Heart right ventricle (tissue), 16 donors: ENCODE data around the gene GFY. TPM values are rescaled to one million over a fixed set of nuclear protein-coding genes. Genes with fewer than 3 reads are reported as not detected.

ENCODE experiments used
- ATAC-seq, 8 donors: fragments of 200-7000 bp; cut with Tn5 transposase; one replicate each; pipeline ENCODE4 v1.9.1; 2020; ENCODE audit warnings: mild to moderate bottlenecking in 8 of 8, moderate library complexity in 8 of 8, moderate number of reproducible peaks in 1 of 8
- DNase-seq, 2 donors: peaks; one replicate each; pipeline ENCODE4 v3.0.0-alpha.2; 2020
- H3K27ac ChIP-seq, 10 donors: fragments of 200-600 bp; sonication (generic) in 2 of 10; one replicate each; pipeline versions ENCODE4 v1.5.0 to v1.8.0; 2020 to 2022; ENCODE audit warnings: mild to moderate bottlenecking in 3 of 10
- H3K27me3 ChIP-seq, 7 donors: fragments of 200-600 bp; one replicate each; pipeline ENCODE4 v1.8.0; 2021 to 2022; ENCODE audit warnings: mild to moderate bottlenecking in 2 of 7
- H3K36me3 ChIP-seq, 9 donors: fragments of 200-600 bp; sonication (generic) in 1 of 9; one replicate each; pipeline versions ENCODE4 v1.5.0 to v1.8.0; 2020 to 2022; ENCODE audit warnings: mild to moderate bottlenecking in 2 of 9
- H3K4me1 ChIP-seq, 9 donors: fragments of 200-600 bp; sonication (generic) in 1 of 9; one replicate each; pipeline versions ENCODE4 v1.5.0 to v1.8.0; 2020 to 2022; ENCODE audit warnings: mild to moderate bottlenecking in 4 of 9
- H3K4me3 ChIP-seq, 10 donors: fragments of 200-600 bp; sonication (generic) in 2 of 10; one replicate each; pipeline versions ENCODE4 v1.5.0 to v1.8.0; 2020 to 2022; ENCODE audit warnings: mild to moderate bottlenecking in 7 of 10, moderate library complexity in 2 of 10
- H3K9me3 ChIP-seq, 11 donors: fragments of 200-600 bp in 10 of 11; sonication (generic) in 2 of 11; one replicate each; pipeline versions ENCODE4 v1.5.0 to v1.8.0; 2013 to 2022; ENCODE audit warnings: mild to moderate bottlenecking in 2 of 11, control low read depth in 1 of 11, moderate library complexity in 1 of 11
- WGBS, 2 donors: extraction: QIAGEN DNeasy Blood & Tissue Kit; methylation state at CpG; one replicate each; pipeline ENCODE4 v1.1.7; 2013; ENCODE audit warnings: inconsistent platforms in 1 of 2; 5-methylcytosine and 5-hydroxymethylcytosine counted together
- intact Hi-C, 10 donors: fragments of 100-400 bp; cut with DNase I; formaldehyde crosslinking; loops; one replicate each; pipeline versions ENCODE4 v1.11.1 to v1.14.2; 2022
- polyA plus RNA-seq, 2 donors: library from polyadenylated mRNA; stranded (reverse); fragments of 200-250 nt; gene quantifications; one replicate each; pipeline ENCODE4 v1.2.3, GENCODE V29; 2013
- total RNA-seq, 10 donors: library from RNA; stranded (reverse); fragmentation: NEBNext Ultra II Directional in 3 of 10; extraction: Animal tissue kit (Norgen Biotek cat#: 25700) in 3 of 10; gene quantifications; one replicate each; pipeline versions ENCODE4 v1.2.1 to v1.2.4, GENCODE V29; 2021 to 2023
- TF ChIP-seq, protein P1 (sequence below), 9 donors: fragments of 200-600 bp; sonication (generic) in 2 of 9; IDR thresholded peaks; one replicate each; pipeline versions ENCODE4 v1.5.0 to v1.8.0; 2021 to 2022; ENCODE audit warnings: antibody characterized with exemption in 9 of 9, mild to moderate bottlenecking in 5 of 9, moderate library complexity in 1 of 9
- donor health status: Arrhythmogenic right ventricular cardiomyopathy.
- donor health status: ischemic (EF 13 %, LVEDD 7.1; RV severe dilation, severe dysfunction).
- donor health status: healthy with polysubstance abuse.
- donor health status: DM: no; HTN: yes; CAD: no.
- donor health status: DM: no; HTN: no; CAD: no.
- donor health status: ischemic (EF 25% LVEDD 6.9; RV normal size, moderate dysfunction).
- donor health status: ischemic (EF 25% LVEDD 5.7; RV mildly dilated, moderate dysfunction).
- donor health status: healthy.
- donor health status: DM: yes; HTN: yes; CAD: no.
- donor health status: Ischemic cardiomyopathy.
- donor health status: ischemic (EF 35%, LVEDD 5.7; RV mildly dilated, moderate dysfunction).
- donor health status: nonischemic (EF 11% LVEDD 7.7; RV severe dilation, severe dysfunction).
- donor health status: DM: yes; HTN: yes; CAD: no.
- donor health status: PGD.
- donor health status: ischemic (EF 29% LVEDD 5.4; RV normal size, mild dysfunction).
- donor health status: nonischemic (EF 23%, LVEDD 6.1; RV moderate dilation, normal function).

GFY gene
- total and polyA plus RNA-seq, 12 donors = 0.13 TPM; not detected in 11

GRCh38 chr19:49409441-49410029, 15.7 kb upstream of the GFY start:
- TF ChIP-seq, protein P1, sequence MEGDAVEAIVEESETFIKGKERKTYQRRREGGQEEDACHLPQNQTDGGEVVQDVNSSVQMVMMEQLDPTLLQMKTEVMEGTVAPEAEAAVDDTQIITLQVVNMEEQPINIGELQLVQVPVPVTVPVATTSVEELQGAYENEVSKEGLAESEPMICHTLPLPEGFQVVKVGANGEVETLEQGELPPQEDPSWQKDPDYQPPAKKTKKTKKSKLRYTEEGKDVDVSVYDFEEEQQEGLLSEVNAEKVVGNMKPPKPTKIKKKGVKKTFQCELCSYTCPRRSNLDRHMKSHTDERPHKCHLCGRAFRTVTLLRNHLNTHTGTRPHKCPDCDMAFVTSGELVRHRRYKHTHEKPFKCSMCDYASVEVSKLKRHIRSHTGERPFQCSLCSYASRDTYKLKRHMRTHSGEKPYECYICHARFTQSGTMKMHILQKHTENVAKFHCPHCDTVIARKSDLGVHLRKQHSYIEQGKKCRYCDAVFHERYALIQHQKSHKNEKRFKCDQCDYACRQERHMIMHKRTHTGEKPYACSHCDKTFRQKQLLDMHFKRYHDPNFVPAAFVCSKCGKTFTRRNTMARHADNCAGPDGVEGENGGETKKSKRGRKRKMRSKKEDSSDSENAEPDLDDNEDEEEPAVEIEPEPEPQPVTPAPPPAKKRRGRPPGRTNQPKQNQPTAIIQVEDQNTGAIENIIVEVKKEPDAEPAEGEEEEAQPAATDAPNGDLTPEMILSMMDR (IDR thresholded peaks at IDR 0.05) = no peak
- intact Hi-C loops = no loop called here

GRCh38 chr19:49411681-49412326, 13.4 kb upstream of the GFY start:
- Histone ChIP-seq H3K4me1 (peaks cover 0 to 17% (median 0%) of the 10 kb centered on the region in 9 donors), H3K9me3 (no peaks in the 10 kb centered on the region), H3K36me3 (no peaks in the 10 kb centered on the region), H3K27ac (no peak overlapping the region), H3K27me3 (peaks cover 0 to 19% (median 18%) of the 10 kb centered on the region in 7 donors), H3K4me3 (no peak overlapping the region)
- no peak for ATAC-seq
- intact Hi-C loops = no loop called here
- TF ChIP-seq, protein P1 (IDR thresholded peaks at IDR 0.05) = no peak
- no peak for DNase-seq
- WGBS, 2 donors = 75 to 82% methylated on average over 3 of the region's 3 CpGs

More at GRCh38 chr19:49409441-49410029, 15.7 kb upstream of the GFY start:
- Histone ChIP-seq H3K27ac (peak overlapping the region in 1 of 10 donors; percentile 50), H3K27me3 (no peaks in the 10 kb centered on the region), H3K4me3 (no peak overlapping the region), H3K9me3 (no peaks in the 10 kb centered on the region), H3K36me3 (no peaks in the 10 kb centered on the region), H3K4me1 (peaks cover 0 to 17% (median 0%) of the 10 kb centered on the region in 9 donors)
- DNase-seq = no peak
- no peak for ATAC-seq
- 75 to 80% methylated on average over 5 of the region's 5 CpGs for WGBS, 2 donors

- intact Hi-C loops = no loop called here
- ATAC-seq = peak in 6 of 8 donors; percentile 19 to 65 (median 49)
- Histone ChIP-seq H3K4me1 (peaks cover 0 to 17% (median 0%) of the 10 kb centered on the region in 9 donors), H3K9me3 (no peaks in the 10 kb centered on the region), H3K36me3 (no peaks in the 10 kb centered on the region), H3K27me3 (peaks cover 0 to 35% (median 28%) of the 10 kb centered on the region in 7 donors), H3K27ac (no peak overlapping the region), H3K4me3 (no peak overlapping the region)
- TF ChIP-seq, protein P1 (IDR thresholded peaks at IDR 0.05) = no peak
- DNase-seq = peak in 1 of 2 donors; percentile 45
- 53 to 56% methylated on average over 9 of the region's 9 CpGs for WGBS, 2 donors
These were observed 11.8 kb upstream of the GFY start for GRCh38 chr19:49413348-49413747.

DNA sequence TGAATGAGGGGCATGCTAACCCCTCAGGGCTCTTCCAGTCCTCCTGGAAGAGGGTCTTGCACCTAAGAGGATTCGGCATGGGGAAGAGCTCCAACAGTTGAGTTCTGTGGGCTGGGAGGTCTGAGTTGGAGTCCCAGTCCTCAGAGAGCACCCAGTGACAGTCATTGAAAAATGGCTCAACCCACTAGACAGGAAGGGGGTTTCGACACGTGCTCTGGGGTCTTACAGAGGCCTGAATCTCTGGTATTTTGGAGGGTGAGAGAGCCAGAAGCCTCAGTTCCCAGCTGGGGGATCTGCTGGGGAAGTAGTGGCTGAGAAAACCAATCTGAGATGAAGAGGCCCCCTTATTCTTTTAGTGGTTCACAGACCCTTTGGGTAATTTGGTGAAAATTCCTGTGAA, 10.9 kb upstream of the GFY start:
- H3K36me3 ChIP-seq = no peaks in the 10 kb centered on the region
- TF ChIP-seq, protein P1 (IDR thresholded peaks at IDR 0.05) = no peak
- no peak for ATAC-seq
- H3K27me3 ChIP-seq = peaks cover 0 to 44% (median 35%) of the 10 kb centered on the region in 7 donors
- 90 to 91% methylated on average over 3 of the region's 3 CpGs for WGBS, 2 donors
- H3K9me3 ChIP-seq = no peaks in the 10 kb centered on the region
- H3K4me3 ChIP-seq = no peak overlapping the region
- peaks cover 0 to 11% (median 0%) of the 10 kb centered on the region in 9 donors for H3K4me1 ChIP-seq
- intact Hi-C loops = no loop called here
- no peak for DNase-seq
- H3K27ac ChIP-seq = no peak overlapping the region
